Activated effector memory CD4-positive, alpha-beta T cell treated with Interleukin-2 at 50 U/mL for 16 hours (primary cell): Measurements from ENCODE around the gene ILDR2.

Source experiments
- DNase-seq: peaks from one replicate; pipeline ENCODE4 v3.0.0-alpha.2; 2020

ILDR2 gene

GRCh38 chr1:166920561-166921475, 54.5 kb downstream of the ILDR2 start:
- no peak for DNase-seq

GRCh38 chr1:166918956-166919316, 56.4 kb downstream of the ILDR2 start:
- DNase-seq, result no peak

- no peak for DNase-seq
These were observed 57.0 kb downstream of the ILDR2 start for GRCh38 chr1:166918088-166918955.

- no peak for DNase-seq
These were observed 59.4 kb downstream of the ILDR2 start for GRCh38 chr1:166915941-166916340.

GRCh38 chr1:166915042-166915441, 60.3 kb downstream of the ILDR2 start:
- DNase-seq, result no peak

GRCh38 chr1:166914111-166914510, 61.2 kb downstream of the ILDR2 start:
- DNase-seq, result no peak

- DNase-seq, result no peak
These were observed 63.7 kb downstream of the ILDR2 start for GRCh38 chr1:166911624-166912023.

GRCh38 chr1:166910396-166910994, 64.8 kb downstream of the ILDR2 start:
- DNase-seq, result peak; percentile 64

GRCh38 chr1:166908942-166909341, 66.4 kb downstream of the ILDR2 start:
- DNase-seq, result no peak

GRCh38 chr1:166907763-166908162, 67.6 kb downstream of the ILDR2 start:
- DNase-seq, result no peak

GRCh38 chr1:166907051-166907450, 68.3 kb downstream of the ILDR2 start:
- no peak for DNase-seq

GRCh38 chr1:166906647-166907046, 68.7 kb downstream of the ILDR2 start:
- no peak for DNase-seq

GRCh38 chr1:166905900-166906299, 69.4 kb downstream of the ILDR2 start:
- DNase-seq, result no peak

GRCh38 chr1:166905136-166905535, 70.2 kb downstream of the ILDR2 start:
- no peak for DNase-seq

GRCh38 chr1:166903232-166903631, 72.1 kb downstream of the ILDR2 start:
- DNase-seq, result no peak

GRCh38 chr1:166902279-166902678, 73.1 kb downstream of the ILDR2 start:
- DNase-seq, result no peak

- no peak for DNase-seq
These were observed 74.4 kb downstream of the ILDR2 start for GRCh38 chr1:166900987-166901386.

GRCh38 chr1:166899769-166900168, 75.6 kb downstream of the ILDR2 start:
- no peak for DNase-seq

- DNase-seq, result no peak
These were observed 79.6 kb downstream of the ILDR2 start for GRCh38 chr1:166895766-166896165.

- no peak for DNase-seq
These were observed 85.6 kb downstream of the ILDR2 start for GRCh38 chr1:166889776-166890175.

GRCh38 chr1:166888373-166889111, 86.8 kb downstream of the ILDR2 start:
- no peak for DNase-seq

- DNase-seq, result no peak
These were observed 90.4 kb downstream of the ILDR2 start for GRCh38 chr1:166884971-166885370.
